Gastrocnemius medialis (tissue), 4 donors: Measurements from ENCODE around the gene GRID1.

Experiments used
- CTCF ChIP-seq, 5 experiments: fragments of 450-650 bp in 3 of 5; fragments of 200-600 bp in 2 of 5; sonication (generic) in 2 of 5; IDR thresholded peaks in 4 of 5; conservative IDR thresholded peaks in 1 of 5; 1 replicate in 4 of 5; 2 replicates in 1 of 5; pipeline ENCODE4 v1.5.1; 2016 to 2019; ENCODE audit warnings: antibody characterized with exemption in 5 of 5, mild to moderate bottlenecking in 3 of 5, moderate library complexity in 3 of 5
- POLR2A ChIP-seq, 2 donors: fragments of 450-650 bp; IDR thresholded peaks; one replicate each; pipeline ENCODE4 v1.6.1; 2017; ENCODE audit warnings: antibody characterized with exemption in 2 of 2, mild to moderate bottlenecking in 2 of 2, moderate library complexity in 2 of 2

GRCh38 chr10:86195521-86196157 lies 171.0 kb downstream of the GRID1 start:
- TF ChIP-seq CTCF (IDR thresholded peaks at IDR 0.05 in 4 of 5, conservative IDR thresholded peaks at IDR 0.05 in 1 of 5) (no peak), POLR2A (IDR thresholded peaks at IDR 0.05) (no peak)
